ENCODE data around the gene RPL28.

RPL28 gene

DNA sequence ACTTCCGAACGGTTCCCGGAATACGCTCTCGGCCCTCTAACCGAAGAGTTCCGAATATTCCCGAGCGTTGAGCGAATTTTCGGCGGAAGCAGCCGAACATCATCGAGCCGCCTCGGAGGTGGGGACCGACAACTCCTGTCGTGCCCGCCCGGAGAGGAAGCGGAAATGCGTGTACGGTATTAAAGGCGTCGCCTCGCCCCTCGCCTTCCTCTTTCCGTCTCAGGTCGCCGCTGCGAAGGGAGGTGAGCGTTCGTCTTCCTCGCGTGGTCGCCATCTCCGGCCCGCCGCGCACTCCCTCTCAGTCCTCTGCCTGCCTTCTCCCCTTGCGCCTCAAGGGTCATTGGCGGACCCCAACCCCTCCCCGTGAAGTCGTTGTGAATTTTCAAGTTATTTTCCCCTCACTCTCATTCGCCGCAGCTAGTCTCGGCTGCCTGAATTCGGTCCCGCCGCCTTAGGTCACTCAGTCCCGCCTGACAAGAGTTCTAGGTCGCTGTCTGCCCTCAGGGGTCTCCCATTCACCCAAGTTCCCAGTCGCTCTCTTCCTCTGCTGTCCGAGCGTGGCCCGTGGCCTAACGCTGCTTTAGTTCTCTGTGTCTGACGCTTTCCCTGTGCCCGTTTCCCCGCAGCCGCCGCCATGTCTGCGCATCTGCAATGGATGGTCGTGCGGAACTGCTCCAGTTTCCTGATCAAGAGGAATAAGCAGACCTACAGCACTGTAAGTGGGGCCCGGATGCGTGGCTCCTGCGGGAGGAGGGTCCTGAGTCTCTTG, at the start of gene RPL28:
Gene RPL28 (plus strand): TSS at position 209 of the 769 bp plus-strand sequence. CDS start 426 bp downstream, at position 635.
- DNase-seq, result peak; percentile 99

DNA sequence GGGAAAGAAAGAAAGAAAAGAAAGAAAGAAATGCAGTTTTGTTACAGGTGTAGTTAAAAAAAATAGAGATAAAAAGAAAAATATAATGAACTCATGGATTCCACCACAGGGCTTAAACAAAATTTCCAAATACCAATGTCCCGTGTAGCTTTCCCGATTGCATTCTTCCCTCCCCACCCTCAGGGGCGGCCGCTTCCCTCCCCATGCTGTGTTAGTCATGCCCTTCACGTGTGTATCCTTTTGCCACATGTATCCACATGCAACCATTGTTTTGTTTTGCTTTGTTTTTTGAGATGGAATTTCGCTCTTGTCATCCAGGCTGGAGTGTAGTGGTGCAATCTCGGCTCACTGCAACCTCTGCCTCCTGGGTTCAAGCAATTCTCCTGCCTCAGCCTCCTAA, 49.6 kb upstream of the RPL28 start:
- no peak for DNase-seq

DNA sequence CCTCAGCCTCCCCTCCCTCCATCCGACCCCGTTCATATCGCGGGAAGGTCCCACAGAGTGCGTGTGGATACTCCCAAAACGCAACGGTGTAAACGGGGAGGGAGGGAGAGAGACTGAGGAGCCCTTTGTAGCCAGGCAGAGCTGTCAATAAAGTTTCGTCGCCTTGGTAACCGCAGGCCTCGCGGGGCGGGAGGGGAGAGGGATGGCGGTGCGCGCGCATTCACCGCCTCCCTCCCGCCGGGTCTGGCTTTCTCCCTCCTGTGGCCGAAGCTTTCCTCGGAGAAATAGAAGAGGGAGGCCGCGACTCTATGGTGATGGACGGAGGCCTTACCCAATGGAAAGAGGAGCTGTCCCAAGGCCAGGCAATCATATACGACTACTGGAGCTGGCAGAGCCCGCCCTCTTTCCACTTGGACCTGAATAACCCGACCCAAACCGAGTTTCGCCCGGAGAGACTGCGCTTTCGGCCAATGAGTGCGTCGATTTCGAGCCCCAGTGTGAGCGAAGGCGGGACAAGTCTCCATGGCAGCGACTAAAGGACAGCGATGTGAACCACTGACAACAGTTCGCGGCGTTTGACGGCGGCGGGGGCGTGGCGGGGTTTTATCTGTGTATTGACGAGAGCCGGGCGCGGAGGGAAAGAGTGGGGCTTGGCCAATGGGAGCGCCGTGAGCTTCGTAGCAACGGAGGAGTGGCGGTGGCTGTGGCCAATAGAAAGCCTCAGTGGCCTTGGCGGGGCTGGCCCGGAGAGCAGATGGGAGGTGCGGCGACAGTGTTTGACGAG, 46.4 kb upstream of the RPL28 start, which contains the start of gene KMT5C:
Gene KMT5C (plus strand): TSS at position 772 of the 784 bp plus-strand sequence. CDS start 2,061 bp downstream, outside the sequence.
- peak; percentile 100 for DNase-seq

DNA sequence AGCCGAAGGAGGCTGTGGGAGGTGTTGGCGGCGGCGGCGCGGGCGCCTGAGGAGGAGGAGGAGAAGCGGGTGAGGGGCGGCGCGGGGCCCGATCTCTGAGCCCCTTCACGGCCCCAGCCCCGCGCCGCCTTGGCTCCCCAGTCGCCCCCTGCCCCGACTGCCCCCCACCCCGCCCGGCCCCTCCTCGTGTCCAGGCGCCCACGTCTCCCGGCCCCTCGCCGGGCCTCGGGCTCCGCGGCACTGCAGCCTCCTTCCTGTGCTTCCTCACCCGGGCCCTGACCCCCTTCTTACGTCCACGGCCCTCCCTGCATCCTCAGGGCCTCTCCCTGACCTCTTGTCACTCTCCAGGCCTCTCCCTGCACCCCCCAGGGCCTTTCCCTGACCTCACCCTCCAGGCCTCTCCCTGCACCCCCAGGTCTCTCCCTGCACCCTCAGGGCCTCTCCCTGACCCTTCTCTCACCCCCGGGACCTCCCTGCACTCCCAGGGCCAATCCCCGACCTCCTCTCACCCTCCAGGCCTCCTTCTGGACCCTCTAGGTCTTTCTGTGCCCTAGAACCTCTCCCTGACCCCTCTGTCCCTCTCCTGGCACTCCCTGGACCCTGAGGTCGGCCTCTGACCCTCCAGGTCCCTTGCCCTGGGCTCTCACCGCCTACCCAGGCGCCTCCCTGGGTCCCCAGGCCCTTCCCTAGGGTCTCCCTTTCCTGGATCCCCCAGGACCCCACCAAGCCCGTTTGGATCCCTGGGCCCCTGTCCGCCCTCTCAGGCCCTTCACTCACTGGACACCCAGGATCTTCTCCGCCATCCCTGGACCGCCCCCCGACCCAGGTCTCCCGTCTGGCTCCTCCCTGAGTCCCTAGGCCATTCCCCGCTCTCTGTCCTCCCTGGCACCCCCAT, 45.6 kb upstream of the RPL28 start:
- peak; percentile 63 for DNase-seq

DNA sequence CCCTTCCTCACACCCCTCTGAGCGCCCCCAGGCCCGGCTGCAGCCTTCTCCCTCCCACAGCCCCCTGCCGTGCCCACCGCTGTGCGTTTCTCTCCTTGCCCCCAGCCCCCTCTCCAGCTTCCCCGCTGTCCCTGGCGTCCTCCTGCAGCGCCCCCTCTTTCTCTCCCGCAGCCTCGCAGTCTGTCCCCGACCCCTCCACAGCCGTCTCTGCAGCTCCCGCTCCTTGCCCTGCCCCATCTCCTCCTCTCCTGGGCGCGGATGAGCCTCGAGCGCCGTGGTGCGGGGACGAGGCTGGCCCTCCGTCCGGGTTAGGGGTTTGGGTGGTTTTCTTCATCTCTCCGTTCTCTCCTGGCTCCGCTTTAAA, 45.0 kb upstream of the RPL28 start:
- no peak for DNase-seq

DNA sequence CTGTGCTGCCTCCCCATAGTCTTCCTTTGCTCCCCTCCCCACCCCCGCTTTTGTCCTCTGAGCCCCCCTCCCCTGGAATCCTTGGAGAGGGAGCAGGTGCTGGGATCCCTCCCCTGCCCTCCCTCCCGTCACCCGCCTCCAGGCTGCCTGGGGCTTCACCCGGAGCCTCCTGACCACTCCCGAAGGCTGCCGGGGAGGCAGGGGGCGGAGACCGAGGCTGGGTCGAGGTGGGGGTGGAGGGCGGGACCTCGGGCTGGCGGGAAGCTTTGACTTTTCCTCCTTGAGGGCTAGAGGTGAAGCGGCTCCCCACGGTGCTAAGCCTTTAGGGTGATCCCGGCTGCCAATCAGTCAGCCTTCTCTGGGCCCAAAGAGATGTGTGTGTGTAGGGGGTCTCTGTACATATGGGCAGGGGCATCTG, 44.6 kb upstream of the RPL28 start:
- DNase-seq, result peak; percentile 78

DNA sequence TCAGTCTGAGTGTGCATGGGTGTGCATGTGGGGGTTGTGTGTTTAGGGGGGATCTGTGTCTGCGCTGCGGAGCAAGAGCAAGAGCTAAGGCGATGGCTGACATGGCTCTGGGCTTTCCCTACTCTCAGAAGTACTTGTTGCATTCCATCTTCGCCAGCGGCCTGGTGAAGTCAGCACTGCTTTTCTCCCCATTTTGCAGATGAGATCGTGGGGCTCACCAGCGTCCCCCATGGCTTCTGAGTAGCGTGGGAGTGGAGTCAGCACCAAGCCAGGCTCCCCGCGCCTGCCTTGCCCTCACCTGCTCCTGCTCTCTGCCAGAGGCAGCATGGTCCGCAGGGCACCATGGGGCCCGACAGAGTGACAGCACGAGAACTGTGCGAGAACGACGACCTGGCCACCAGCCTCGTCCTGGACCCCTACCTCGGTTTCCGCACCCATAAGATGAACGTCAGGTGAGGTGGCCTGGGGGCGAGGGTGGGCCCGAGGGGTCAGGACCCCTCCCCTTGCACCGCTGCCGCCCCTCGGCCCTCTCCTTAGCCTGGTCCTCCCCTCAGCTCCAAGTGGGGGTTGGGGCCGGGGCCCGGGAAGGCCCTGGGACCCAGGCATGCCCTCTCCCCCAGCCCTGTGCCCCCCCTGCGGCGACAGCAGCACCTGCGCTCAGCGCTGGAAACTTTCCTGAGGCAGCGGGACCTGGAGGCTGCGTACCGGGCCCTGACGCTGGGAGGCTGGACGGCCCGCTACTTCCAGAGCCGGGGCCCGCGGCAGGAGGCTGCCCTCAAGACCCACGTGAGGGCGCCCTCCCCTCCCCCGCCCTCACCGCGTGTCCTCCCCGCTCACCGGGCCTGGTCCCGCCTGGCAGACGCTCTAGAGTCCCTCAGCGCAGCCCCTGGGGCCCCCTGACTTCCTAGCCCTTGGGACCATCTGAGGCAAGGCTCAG, 43.9 kb upstream of the RPL28 start:
- DNase-seq, result no peak

DNA sequence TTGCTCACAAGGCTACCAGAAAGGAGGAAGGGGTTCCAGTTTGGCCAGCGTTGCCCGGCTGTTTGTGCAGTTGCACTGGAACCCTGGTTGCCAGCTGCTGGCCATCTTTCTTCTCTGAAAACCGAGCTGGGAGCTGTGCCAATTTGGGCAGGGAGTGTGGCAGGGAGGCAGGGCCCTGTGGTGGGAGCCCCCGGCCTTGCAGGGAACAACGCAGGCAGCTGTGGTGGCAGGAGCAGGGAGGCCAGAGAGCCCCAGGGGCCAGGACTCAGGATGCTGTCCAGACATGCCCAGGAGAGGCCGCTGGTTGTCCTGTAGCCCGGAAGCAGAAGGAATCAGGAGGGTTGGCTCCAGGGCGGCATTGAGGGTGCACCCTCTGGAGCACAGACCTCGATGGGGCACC, 41.3 kb upstream of the RPL28 start:
- peak; percentile 76 for DNase-seq

DNA sequence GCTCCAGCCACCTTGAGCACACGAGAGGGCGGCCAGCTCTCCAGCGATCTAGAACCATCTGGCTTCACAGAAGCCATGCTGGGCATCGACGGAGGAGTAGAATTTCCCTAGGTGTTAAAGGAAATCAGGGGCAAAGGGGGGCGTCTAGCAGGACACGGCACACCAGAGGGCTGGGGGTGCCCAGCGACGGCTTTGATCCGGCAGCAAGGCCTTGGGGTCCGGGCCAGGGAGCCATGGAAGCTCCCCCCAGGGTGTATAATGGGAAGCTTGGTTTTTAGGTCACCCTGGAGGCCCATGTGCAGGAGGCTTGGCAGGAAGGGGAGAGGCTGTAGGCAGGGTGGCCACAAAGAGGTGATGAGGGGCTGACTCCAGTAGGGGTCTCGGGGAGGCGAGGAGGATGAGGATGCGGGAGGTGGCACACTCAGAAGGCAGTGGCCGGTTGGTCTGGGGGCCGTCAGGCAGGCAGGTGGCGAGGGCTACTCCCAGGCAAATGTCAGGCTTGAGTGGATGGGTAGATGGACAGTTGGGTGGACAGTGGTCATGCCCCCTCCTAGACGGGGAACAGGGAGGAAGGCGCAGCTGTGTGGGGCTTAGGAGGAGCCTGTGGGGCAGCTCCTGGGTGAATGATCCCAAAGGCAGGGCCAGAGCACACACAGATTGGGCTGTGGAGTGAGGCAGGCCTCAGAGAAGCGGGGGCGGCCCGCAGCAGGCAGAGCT, 40.5 kb upstream of the RPL28 start:
- no peak for DNase-seq

DNA sequence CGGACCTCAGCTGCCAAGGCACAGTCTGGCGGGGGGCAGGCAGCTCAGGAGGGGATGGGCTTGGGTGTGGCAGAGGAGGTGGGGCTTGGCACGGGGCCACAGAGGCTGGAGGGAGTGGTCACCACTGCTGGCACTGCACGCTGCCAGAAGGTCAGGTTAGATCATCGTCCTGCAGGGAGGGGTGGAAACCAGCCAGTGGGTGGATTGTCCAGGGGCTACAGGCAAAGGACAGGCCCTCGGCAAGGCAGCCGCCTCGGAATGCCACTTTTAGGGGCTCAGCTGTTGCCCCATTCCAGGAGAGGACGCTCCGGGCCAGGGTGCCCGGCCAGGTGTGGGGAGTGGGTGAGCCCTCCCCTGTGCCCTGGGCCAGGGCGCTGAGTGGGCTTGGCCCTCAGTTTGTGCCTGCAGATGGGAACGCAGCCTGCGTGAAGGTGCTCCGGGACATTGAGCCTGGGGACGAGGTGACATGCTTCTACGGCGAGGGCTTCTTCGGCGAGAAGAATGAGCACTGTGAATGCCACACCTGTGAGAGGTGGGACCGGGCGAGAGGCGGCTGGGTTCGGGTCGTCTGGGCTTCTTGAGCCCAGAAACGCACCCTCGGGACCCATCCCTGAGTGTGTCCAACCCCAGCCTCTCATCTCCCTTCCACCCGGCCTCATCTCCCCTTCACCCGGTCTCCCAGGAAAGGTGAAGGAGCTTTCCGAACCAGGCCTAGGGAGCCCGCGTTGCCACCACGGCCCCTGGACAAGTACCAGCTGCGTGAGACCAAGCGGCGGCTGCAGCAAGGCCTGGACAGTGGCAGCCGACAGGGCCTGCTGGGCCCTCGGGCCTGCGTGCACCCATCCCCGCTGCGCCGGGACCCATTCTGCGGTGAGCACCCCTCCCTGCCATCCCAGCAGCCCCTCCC, 39.7 kb upstream of the RPL28 start:
- DNase-seq, result peak; percentile 78

DNA sequence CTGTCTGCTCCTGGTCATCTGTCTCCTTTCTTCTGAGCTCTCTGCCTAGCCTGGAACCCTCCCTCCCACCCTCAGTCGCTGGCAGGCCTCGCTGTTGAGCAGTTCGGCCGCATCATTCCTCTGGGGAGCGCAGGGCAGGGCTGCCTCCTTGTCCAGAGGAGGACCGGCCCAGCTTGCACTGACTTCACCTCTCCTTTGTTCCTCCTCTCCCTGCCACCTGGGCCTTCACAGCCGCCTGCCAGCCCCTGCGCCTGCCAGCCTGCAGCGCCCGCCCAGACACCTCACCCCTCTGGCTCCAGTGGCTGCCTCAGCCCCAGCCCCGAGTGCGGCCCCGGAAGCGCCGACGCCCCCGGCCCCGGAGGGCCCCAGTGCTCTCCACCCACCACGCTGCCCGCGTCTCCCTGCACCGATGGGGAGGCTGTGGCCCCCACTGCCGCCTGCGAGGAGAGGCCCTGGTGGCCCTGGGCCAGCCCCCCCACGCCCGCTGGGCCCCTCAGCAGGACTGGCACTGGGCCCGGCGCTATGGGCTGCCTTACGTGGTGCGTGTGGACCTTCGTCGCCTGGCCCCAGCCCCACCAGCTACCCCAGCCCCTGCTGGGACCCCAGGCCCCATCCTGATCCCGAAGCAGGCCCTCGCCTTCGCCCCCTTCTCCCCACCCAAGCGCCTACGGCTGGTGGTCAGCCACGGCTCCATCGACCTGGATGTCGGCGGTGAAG, 38.8 kb upstream of the RPL28 start:
- no peak for DNase-seq

DNA sequence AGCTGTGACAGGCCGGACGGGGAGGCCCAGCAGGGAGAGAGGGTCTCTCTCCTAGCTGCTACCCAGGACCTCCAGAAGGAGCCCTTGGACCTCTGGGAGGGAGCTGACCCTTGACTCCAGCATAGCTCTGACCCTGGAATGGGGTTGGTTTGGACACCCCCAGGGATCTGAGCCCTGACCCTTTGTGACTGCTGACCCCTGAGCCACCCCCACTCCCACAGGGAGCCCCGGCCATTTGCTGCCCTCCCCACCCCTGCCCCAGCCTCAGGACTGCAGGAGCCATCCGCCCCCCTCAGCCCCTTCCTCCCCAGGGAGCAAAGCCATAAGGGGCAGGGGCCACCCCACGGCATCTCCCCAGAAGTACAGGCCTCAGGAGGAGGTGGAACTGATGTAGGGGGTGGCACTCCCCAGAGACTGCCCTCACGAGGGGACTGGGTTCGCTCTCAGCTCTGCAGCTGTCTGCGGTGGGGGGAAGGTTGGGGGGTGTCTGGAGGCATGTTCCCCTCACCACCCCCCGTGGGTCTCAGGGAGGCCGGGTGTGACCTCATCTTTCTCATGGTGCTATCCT, 38.2 kb upstream of the RPL28 start:
- DNase-seq, result no peak

DNA sequence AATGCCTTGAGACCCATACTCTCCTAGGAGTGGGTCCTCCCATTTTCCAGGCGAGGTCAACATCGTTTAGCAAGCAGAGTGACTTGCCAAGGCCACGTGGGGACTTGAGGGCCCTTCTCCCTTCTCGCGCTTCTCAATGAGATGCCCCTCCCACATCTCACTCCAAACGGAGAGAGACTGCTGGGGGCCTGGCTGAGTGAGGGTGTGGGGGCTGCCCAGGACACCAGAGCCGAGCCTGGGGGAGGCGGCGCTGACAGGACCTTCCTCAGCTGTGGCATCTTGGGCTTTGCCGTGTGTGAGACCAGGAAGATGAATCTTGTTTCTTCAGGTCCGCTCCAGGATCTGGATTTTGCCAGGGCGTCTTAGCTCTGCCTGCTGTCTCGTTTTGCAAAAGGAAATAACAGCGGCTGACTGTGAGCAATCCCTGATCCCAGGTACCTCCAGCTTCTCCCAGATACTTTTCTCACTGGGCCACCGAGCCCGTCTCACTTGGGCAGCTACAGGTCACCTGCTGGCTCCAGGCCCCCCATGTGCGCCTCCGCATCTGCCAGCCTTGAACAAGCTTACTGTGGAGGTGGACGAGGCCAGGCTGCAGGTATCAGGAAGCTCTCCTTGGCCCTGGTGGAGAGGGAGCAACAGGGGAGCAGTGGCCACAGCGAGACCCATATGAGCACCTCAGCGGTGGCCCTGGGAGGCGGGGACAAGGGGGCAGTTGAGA, 37.3 kb upstream of the RPL28 start:
- no peak for DNase-seq

DNA sequence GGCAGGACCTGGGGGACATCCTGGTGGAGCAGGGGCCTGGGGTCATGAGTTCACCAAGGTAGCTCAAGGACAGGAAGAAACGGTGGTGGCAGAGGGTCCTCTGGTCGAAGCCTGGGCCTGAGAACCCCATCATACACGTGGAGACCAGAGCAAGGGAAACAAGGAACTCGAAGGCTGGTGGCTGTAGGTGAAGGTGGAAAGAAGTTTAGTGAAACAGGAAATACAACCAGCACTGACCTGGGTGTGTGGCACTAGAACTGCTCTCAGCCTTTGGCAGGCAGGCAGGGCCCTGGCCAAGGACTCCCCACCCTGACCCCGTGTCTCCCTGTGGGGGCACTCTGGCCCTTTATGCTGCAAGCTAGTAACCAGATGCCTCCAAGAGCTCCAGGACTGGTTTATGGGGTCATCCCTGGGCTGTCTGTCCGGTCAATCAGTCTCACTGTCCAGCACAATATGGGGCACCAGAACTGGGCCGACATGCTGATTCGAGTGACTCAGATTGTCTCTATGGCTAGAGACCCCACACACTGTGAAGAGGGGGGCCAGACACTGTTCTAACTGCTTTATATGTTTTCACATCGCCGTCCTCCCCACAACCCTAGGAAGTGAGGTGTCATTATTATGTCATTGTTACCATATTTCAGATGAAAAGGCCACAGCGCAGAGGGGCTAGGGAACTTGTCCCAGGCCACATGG, 35.0 kb upstream of the RPL28 start:
- DNase-seq, result no peak

DNA sequence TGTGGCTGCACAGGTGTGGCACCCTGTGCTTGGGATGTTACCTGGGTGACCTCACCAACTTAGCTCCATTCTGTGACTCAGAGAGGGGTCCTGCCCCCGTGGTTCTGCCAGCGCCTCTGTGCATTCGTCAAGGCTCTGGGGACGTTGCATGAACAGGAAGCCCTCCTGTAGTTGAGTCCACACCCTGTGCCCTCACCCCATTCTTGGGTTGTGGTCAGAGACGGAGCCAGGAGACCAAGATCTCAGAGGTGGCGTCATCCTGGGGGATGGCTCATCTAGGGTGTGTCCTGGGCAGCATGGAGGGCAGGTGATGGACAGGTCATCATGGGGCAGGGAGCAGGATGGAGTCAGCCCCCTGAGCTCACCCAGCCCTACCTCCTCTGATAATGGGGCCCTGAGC, 33.7 kb upstream of the RPL28 start:
- no peak for DNase-seq

DNA sequence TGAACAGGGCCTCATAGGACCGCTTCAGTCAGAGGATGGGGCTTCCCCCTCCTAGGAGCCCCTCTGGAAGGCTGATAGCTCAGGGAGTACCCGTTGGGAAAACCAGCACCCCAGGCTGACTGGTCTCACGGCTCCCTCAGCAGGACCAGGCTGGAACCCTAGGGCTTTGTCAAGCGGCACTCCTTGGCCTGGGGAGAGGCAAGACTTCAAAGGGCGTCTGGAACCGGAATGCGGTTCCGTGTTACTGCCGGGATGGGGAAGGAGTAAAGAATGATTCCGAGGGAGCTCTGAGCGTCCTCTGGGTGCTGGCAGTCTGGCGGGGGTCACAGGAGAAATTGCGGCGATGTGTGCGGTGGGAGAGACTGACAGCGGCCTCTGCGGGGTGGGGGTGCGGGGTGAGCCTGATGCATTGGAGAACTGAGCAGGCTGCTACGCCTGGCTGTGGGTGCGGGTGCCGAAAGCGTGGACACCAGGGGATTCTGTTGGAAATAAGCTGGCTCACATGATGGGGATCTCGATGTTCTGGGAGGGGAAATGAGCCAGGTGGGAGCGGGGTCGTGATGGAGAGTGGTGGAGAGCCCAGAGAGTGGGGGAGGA, 33.1 kb upstream of the RPL28 start:
- no peak for DNase-seq

DNA sequence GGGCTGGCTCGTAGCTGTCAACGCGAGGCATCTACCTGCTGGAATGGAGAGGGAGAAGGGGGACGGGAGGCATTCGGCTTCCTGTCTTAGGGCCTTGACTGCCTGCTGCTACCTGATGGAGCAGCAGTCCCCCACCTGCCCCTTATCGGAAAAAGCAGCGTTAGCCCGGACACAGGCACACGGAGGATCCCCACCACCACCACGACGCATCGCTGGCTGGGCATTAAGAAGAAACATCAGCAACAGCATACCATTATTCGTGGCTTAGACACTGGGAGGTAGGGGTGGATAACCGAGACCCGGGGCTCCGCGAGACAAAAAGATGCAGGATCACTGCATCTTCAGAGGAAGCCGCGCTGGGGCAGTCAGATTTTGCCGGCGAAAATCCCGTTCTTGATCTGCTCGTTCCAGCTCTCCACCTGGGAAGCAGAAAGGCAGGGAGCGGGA, 32.4 kb upstream of the RPL28 start:
- no peak for DNase-seq

Measured in left hindlimb (tissue), 1 donor.